Ishikawa (cell line): ENCODE results near the gene RPTOR.

Source experiments
- CREB1 ChIP-seq: IDR thresholded peaks from 2 replicates; pipeline ENCODE4 v1.6.1; 2012; ENCODE audit warnings: low read depth
- EGR1 ChIP-seq: IDR thresholded peaks from 2 replicates; pipeline ENCODE4 v1.6.1; 2012
- EP300 ChIP-seq: IDR thresholded peaks from 2 replicates; pipeline ENCODE4 v1.6.1; 2012; ENCODE audit warnings: borderline replicate concordance
- NFIC ChIP-seq: IDR thresholded peaks from 2 replicates; pipeline ENCODE4 v1.6.1; 2012
- TF ChIP-seq, protein P1 (sequence below): IDR thresholded peaks from 2 replicates; pipeline ENCODE4 v1.6.1; 2012; ENCODE audit warnings: low read depth, mild to moderate bottlenecking
- TF ChIP-seq, protein P2 (sequence below): IDR thresholded peaks from 2 replicates; pipeline ENCODE4 v1.6.1; 2012

DNA sequence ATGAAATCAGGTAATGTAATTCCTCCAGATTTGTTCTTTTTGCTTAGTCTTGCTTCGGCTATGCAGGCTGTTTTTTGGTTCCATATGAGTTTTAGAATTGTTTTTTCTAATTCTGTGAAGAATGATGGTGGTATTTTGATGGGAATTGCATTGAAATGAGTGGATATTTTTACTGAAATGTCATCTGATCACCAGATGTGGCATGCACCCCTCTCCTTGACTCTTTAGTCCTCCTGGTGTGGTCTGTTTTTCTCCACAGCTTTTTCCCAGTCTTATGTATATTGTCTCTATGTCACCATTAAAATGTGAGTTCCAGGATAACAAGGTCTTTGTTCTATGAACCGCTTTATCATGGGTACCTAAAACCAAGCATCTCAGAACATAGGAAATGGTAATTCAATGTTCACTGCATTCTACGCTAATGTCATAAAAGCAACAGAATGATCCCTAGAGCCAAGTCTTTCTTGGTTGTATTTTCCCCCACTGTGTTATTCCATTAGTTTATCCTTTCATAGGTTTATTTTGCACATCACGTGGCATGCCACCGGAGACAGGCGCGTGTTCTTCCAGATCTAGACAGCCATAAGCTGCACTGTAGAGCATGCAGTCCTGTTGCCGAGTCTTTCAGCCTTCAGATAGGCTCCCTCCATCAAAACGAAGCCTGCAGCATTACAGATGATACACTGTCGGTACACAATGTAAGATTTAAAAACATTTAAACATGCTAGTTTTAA lies 172.5 kb downstream of the RPTOR start:
- TF ChIP-seq NFIC (no peak), EGR1 (no peak), CREB1 (no peak), EP300 (no peak)
- TF ChIP-seq, protein P1, sequence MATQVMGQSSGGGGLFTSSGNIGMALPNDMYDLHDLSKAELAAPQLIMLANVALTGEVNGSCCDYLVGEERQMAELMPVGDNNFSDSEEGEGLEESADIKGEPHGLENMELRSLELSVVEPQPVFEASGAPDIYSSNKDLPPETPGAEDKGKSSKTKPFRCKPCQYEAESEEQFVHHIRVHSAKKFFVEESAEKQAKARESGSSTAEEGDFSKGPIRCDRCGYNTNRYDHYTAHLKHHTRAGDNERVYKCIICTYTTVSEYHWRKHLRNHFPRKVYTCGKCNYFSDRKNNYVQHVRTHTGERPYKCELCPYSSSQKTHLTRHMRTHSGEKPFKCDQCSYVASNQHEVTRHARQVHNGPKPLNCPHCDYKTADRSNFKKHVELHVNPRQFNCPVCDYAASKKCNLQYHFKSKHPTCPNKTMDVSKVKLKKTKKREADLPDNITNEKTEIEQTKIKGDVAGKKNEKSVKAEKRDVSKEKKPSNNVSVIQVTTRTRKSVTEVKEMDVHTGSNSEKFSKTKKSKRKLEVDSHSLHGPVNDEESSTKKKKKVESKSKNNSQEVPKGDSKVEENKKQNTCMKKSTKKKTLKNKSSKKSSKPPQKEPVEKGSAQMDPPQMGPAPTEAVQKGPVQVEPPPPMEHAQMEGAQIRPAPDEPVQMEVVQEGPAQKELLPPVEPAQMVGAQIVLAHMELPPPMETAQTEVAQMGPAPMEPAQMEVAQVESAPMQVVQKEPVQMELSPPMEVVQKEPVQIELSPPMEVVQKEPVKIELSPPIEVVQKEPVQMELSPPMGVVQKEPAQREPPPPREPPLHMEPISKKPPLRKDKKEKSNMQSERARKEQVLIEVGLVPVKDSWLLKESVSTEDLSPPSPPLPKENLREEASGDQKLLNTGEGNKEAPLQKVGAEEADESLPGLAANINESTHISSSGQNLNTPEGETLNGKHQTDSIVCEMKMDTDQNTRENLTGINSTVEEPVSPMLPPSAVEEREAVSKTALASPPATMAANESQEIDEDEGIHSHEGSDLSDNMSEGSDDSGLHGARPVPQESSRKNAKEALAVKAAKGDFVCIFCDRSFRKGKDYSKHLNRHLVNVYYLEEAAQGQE = no peak
- TF ChIP-seq, protein P2, sequence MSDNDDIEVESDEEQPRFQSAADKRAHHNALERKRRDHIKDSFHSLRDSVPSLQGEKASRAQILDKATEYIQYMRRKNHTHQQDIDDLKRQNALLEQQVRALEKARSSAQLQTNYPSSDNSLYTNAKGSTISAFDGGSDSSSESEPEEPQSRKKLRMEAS = no peak
